HG02798 (cell line): ENCODE measurements around the gene KPNA6.
A peak's percentile ranks its signal among the peaks of the same experiment; 100 is the strongest.
"Not testable (repeated sequence)": the region's sequence is repeated elsewhere in the genome, so short reads cannot be mapped to it uniquely, and the experiment has no call there.

Experiments used
- ATAC-seq: cut with Tn5 transposase; IDR thresholded peaks from one replicate; pipeline ENCODE4 v1.9.1; 2021; ENCODE audit warnings: mild to moderate bottlenecking; ENCODE audit not compliant: unreplicated experiment, poor library complexity

The KPNA6 gene

DNA sequence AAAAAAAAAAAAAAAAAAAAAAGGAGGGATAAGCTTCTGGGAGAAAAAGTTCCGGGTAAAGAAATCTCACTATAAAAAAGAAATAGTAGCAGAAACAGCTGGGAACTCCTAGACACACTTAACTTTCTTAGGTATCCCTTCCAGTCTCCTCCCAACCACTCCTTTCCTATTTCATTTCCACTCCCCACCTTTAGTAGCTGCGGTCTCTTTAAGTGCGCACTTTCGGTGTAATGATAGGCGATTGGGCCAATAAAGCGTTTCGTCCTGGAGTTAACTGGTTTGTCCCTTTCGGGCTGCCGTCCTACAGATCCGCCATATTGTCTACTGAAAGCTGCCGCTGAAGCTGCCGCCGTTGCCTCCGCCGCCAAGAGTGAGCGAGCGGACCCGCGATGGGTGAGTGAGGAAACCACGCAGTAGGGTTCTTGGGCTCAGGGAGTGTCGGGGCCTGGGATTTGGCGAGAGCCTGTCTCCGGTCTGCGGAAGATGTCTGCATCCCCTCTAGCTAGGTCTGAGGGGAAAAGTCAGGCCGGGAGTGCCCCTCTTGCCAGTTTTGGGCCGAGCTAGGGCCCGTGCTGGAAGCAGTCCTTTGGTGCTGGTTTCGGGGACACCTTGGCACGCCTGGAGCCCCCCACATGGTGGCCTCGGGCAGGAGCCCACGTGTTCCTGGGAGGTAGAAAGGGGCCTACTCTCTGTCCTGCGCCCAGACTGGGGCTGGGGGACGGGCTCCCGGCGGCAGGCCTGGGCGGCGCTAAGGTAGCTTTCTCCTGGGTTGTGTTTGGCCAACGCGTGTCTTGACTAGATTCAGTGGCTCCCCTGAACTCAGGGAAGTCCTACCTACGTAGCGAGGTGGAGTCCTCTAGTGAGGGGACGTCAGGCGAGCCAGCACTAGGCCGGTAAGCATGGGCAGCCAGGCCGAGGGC, at the start of gene KPNA6:
KPNA6 (plus strand) TSS at position 315 of the 920 bp plus-strand sequence; CDS start at position 390, 75 bp downstream.
- ATAC-seq, result peak; percentile 81

DNA sequence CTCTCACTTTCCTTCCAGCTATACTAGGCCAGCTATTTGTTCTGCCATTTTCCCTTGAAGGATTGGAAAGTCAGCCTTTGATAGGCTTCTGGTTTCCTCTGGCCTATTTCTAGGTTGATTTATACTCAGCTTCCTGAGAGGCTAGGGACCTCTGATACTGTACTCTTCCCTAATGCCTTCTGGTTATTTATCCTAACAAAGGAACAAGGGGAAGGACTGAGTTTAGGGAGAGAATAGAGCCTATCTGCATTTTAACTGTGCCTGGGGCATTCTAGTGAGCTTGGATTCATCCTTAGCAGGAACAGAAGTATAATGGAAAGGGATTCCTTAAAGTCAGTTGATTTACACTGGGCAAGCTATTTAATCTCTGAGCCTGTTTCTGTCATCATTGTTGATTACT, 46.9 kb upstream of the KPNA6 start:
- no peak for ATAC-seq

DNA sequence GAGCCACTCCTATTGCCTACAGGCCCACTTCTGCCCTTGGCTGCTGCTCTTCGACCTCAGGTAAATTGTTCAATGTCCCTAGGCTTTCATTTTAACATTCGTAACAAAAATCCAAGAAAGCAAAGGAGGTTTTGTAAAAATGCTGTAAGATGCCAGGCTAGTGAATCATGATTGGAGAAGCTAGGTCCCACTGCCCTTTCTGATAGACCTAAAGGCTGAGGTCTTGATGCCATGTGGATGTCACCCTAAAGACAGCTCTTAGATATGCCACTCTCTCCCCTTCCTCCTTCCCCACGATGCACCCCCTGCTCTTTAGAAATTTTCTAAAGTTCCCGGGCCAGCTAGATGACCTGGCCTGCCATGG, 45.0 kb upstream of the KPNA6 start:
- ATAC-seq, result no peak

DNA sequence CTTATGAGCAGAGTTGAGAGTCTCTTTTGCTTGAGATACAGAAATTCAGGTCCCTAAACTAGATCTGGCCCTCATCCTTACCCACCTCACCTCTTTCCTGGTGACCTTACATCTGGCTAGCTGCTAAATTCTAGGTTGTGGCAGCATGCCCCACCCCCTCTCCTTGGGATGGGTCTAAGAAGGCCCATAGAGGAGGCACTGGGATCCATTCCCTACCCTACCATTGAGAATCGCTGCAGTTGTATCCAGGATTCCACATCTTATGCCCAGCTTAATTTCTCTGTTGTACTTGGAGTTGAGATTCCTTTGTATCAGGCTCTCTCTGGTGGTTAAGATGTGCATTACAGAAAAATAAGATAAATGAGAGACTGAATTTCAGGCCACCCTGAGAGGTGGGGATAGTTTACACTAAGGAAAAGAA, 44.6 kb upstream of the KPNA6 start:
- no peak for ATAC-seq

DNA sequence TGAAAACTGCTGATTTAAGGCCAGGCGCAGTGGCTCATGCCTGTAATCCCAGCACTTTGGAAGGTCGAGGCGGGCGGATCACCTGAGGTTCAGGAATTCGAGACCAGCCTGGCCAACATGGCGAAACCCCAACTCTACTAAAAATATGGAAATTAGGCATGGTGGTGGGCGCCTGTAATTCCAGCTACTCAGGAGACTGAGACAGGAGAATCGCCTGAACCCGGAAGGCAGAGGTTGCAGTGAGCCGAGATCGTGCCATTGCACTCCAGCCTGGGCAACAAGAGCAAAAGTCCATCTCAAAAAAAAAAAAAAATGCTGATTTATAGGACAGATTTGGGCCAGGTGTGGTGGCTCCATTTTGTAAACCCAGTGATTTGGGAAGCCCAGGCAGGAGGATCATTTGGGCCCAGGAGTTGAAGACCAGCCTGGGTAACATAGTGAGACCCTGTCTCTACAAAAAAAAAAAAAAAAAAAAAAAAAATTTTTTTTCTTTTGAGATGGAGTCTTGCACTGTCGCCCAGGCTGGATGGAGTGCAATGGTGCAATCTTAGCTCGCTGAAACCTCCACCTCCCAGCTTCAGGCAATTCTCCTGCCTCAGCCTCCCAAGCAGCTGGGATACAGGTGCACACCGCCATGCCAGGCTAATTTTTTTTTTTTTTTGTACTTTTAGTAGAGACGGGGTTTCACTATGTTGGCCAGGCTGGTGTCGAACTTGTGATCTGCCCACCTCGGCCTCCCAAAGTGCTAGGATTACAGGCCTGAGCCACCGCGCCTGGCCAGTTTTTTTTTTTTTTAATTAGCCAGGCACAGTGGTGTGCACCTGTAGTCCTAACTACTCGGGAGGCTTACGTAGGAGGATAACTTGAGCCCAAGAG, 42.0 kb upstream of the KPNA6 start:
- not testable (repeated sequence) for ATAC-seq

DNA sequence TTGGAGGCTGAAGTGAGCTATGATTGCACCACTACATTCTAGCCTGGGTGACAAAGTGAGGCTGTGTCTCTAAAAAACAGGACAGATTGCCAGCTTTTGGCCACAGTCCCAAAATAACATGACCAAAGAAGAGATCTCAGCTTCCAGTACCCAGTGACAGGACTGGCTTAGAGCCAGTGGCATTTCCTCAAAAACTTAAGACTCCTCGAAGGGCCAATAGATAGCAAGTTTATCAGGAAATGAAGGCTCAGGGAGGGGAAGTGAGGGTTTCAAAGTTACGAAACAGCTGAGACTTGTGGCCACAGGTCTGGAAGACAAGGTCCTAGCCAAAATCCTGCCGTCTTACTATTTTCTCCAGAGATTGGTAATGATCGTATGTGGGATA, 41.4 kb upstream of the KPNA6 start:
- ATAC-seq, result no peak

DNA sequence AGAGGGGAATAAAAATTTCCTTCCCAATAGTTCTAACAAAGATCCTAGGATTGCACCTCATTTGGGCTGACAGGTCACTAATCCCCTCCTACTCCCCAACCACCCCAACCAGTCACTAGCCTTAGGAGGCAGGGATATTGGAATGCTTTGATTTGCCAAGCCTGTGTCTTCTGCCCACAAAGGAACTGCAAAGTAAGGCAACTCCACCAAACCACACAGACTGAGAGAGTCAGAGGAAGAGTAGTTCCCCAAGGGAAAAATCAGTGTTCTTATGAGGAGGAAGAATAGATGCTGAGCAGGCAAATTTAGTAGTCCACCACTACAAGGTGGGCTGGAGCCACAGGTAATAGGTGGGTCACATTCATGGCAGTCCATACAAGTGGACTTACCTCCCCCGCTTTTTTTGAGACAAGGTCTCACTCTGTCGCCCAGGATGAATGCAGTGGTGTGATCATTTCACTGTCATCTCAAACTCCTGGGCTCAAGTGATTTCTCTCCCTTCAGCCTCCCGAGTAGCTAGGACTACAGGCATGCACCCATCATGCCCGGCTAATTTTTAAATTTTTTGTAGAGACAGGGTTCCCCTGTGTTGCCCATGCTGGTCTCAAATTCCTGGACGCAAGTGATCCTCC, 38.8 kb upstream of the KPNA6 start:
- no peak for ATAC-seq

DNA sequence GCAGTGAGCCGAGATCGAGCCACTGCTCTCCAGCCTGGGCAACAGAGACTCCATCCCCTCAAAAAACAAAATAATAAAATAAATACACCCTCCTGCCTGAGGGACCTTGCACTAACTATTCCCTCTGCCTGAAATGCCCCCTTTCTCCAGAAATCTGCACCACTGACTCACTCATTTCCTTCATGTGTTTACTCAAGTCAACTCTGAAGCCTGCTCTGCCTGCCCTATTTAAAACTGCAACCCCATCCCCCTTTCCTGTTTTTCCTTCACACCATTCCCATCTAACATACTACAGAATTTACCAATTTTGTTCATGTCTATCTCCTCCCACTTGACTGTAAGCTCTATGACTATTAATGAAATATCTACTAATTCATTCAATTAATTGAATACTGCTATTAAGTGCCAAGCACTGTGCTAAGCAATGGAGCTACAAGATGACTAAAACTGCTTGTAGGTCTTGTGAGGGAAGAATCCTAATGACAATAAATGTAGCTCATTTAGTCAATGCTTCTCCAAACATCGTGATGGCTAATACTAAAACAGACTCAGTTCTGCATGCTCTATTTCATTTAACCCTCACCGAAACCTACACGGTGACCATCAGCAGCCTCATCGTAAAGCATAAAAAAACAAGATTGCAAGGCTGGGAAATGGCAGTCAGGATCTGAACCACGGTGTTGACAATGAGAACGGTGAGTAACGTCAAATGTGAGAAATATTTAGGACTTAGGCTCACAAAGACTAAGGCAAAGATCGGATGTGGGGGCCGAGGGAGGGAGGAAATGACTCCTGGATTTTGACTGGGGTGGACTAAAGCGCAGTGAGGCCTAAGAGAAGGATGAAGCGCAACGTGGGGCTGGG, 35.9 kb upstream of the KPNA6 start:
- ATAC-seq, result no peak

DNA sequence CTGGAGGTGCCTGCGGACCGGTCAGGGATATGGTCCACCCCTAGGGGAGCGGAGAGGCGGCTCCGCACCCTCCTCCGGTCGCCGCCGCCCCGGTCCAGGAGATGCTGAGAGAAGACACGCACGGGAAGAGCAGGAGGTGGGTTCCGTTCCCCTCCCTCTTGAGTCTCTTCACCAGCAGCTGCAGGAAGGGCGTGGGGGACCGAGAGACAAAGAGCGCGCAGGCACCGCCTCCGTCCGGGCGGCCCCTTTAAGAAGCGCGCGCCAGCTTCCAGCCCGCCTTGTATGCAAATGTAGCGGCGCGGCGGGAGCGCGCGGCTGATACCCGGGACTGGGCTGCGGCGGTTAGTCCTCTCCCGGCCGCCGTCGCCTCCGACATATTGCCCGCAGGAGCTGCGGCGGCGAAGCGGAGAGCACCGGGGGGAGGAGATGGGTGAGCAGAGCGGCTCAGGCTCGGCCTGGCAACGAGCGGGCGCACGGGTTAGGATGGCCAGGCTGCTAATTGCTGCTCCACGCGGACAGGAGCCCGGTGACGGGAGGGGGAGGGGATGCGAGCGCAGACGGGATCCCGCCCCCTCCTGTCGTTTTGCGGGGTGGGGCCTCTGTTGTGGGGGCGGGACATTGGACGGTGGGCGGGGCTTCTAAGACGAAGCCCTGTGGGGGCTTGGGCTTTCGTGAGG, 35.1 kb upstream of the KPNA6 start, which contains the start of gene TMEM39B:
TMEM39B (plus strand) TSS at position 318 of the 677 bp plus-strand sequence; CDS start at position 427, 109 bp downstream.
- peak; percentile 90 for ATAC-seq

DNA sequence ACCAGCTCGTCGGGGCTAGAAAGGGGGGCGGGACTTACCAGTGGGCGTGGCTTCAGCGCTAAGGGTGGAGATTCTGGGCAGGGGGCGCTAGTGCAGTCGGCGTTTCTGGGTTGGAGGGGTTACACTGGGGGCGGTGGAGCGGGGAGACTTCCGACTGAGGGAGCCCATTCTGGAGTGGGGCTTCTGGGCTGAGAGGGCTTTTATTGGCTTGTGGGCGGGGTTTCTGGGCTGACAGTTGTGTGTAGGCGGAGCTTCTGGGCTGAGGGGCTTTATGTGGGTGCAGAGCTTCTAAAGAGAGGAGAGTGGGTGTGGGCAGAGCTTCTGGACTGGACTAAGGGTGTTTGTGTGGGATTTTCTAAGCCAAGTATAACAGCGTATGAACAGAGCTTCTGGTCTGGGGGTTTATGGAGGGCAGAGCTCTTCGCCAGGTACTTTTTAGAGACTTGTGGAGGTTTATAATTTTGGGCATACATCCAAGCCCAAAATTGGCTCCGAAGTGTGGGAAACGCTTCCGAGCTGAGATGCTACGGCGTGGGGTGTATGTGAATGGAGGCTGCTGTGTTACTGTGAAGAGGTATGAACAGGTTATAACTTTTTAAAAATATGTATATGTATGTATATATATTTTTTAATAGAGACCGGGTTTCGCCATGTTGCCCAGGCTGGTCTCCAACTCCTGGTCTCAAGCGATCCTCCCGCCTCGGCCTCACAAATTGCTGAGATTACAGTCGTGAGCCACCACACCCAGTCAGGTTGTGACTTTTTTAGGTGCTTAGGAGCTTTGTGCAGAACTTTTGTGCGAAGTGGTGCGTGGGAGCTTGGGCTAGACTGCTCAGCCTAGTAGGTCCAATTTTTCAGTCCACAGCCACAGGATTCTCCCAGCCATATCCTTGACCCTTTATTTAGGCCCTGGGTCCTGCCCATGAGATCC, 34.3 kb upstream of the KPNA6 start:
- ATAC-seq, result no peak

DNA sequence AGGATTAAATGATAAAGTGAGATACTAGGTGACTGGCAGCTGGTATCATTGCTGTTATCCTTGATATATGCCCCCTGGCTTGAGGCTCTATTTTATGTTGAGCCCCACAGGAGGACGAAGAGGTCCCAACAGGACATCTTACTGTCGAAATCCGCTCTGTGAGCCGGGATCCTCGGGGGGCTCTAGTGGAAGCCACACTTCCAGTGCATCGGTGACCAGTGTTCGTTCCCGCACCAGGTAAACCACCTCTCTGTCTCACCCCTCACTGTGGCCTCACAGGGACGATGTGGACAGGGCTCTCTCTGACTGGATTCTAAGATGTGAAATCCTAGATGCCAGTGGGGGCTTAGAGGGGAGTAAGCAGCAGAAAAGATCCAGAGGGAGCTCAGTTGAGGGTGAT, 33.0 kb upstream of the KPNA6 start:
- no peak for ATAC-seq

DNA sequence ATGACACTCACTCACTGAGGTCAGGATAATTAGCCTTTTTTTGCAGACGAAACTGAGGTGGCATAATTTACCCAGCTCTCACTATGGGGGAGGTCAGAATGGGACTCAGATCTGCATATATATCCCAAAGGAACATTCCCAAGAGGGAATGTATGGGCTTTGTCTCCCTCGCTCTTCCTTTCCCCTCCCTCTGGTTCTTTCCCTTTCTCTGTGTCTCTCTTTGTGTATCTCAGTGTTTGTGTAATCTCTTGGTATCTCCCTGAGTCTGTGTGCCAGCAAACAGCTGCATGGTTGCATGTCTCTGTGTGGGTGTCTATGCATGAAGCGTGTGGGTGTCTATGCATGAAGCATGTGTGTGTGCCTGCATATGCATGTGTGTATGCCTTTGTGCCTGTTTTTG, 30.4 kb upstream of the KPNA6 start:
- no peak for ATAC-seq

DNA sequence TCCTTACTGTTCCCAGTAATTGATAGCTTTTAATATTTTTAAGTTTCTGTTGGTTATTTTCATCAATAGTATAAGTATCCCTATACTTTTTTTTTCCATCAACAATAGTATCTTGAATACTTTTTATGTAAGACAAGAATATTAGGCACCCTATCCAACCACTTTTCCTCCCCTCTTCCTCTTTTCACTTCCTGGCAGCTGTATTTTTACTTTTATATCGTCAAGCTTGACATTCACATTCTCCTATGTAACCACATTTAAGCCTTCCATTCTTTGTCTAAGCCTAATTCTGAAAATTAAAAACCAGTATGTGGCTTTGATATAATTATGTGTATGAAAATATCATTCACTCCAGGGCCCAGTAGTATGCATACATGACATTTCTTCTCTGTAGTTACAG, 25.8 kb upstream of the KPNA6 start:
- ATAC-seq, result no peak

DNA sequence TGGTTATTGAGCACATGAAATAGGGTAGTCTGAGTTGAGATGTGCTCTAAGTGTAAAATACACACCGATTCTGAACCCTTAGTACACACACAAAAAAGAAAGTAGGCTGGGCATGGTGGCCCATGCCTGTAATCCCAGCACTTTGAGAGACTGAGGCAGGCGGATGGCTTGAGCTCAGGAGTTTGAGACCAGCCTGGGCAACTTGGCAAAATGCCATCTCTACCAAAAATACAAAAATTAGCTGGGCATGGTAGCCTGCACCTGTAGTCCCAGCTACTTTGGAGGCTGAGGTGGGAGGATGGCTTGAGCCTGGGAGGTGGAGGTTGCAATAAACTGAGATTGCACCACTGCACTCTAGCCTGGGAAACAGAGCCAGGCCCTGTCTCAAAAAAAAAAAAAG, 21.5 kb upstream of the KPNA6 start:
- not testable (repeated sequence) for ATAC-seq

DNA sequence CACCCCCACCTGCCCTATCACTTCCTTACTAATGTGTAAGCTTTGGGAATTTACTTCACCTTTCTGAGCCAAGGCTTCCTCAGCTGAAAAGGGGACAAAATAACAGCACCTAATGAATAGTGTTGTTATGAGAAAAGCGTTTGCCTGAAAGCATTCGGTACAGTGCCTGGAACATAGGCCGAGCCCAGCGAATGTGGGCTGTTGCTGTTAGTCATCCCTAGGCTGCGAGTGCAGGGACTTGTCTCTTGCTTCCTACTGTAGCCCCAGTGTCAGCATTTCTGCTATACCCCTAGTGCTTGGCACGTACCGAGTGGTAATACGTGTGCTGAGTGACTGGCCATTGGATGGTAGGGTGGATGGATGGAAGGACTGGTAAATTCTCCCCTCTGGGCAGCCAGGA, 16.7 kb upstream of the KPNA6 start:
- ATAC-seq, result no peak

DNA sequence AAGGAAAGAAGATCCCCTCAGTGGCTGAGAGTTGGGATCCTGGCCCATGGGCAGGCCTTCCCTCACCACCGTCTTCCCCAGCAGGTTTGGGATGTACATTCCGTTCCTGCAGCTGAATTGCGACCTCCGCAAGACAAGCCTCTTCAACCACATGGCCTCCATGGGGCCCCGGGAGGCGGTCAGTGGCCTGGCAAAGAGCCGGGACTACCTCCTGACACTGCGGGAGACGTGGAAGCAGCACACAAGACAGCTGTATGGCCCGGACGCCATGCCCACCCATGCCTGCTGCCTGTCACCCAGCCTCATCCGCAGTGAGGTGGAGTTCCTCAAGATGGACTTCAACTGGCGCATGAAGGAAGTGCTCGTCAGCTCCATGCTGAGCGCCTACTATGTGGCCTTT, 16.3 kb upstream of the KPNA6 start:
- no peak for ATAC-seq

DNA sequence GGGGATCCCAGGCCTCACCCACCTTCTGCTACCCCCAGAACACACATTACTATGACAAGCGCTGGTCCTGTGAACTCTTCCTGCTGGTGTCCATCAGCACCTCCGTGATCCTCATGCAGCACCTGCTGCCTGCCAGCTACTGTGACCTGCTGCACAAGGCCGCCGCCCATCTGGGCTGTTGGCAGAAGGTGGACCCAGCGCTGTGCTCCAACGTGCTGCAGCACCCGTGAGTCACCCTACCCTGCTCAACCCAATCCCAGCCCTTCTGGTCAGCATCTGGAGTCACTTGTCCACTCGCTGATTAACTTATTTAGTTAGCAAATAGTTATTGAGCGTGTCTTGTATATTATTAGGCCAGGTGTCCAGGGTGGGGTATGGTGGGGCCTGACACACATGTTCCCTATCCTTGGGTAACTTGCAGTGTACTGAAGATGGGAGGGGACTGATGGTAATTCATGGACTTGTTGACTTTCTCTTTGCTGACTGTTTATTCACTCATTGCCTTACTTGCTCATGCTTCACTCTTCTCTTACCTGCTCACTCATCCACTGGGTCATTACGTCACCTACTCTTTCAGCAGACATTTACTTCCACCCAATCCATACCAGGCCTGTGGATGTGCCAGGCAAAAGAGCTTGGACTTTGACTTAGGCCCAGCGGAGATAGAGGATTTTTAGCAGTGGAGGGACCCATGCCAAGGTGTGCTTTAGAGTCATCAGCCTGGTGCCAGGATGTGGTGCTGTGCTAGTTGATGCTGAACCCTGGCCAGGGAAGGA, 12.9 kb upstream of the KPNA6 start:
- no peak for ATAC-seq
